ENCODE data around the gene OLFM2. TPM values are rescaled to one million over a fixed set of nuclear protein-coding genes. Genes with fewer than 3 reads are reported as not detected.

The OLFM2 gene
- total RNA-seq, 1 donor from 2014 or later = 8.5 TPM

DNA sequence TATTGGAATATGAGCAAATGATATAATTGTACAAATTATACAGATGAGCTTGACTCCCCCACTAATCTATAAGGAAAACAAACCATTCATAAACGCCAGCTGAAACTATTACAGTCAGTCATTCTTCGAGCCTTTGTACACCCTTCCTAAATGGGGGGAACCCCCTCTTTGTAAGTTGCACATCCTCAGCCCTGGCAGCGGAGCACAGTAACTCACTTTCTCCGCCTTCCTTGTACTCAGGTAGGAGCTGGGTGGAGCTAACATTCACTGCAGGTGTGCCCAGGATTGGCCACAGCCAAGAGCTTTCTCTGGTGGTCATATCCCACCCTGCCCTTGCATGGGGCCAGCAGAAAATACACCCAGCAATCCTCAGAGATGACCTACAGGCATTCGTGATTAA lies 72.6 kb downstream of the OLFM2 start:
- Histone ChIP-seq H3K4me1 (no peaks in the 10 kb centered on the region), H3K36me3 (no peaks in the 10 kb centered on the region), H3K9me3 (no peaks in the 10 kb centered on the region), H3K27me3 (ENCODE audit: low read depth) (no peaks in the 10 kb centered on the region), H3K27ac (no peak overlapping the region), H3K4me3 (no peak overlapping the region)
- DNase-seq = no peak
- TF ChIP-seq, protein P1, sequence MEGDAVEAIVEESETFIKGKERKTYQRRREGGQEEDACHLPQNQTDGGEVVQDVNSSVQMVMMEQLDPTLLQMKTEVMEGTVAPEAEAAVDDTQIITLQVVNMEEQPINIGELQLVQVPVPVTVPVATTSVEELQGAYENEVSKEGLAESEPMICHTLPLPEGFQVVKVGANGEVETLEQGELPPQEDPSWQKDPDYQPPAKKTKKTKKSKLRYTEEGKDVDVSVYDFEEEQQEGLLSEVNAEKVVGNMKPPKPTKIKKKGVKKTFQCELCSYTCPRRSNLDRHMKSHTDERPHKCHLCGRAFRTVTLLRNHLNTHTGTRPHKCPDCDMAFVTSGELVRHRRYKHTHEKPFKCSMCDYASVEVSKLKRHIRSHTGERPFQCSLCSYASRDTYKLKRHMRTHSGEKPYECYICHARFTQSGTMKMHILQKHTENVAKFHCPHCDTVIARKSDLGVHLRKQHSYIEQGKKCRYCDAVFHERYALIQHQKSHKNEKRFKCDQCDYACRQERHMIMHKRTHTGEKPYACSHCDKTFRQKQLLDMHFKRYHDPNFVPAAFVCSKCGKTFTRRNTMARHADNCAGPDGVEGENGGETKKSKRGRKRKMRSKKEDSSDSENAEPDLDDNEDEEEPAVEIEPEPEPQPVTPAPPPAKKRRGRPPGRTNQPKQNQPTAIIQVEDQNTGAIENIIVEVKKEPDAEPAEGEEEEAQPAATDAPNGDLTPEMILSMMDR (IDR thresholded peaks at IDR 0.05) = no peak
- ATAC-seq = no peak
- intact Hi-C loops (cut with DNase I) = no loop called here

DNA sequence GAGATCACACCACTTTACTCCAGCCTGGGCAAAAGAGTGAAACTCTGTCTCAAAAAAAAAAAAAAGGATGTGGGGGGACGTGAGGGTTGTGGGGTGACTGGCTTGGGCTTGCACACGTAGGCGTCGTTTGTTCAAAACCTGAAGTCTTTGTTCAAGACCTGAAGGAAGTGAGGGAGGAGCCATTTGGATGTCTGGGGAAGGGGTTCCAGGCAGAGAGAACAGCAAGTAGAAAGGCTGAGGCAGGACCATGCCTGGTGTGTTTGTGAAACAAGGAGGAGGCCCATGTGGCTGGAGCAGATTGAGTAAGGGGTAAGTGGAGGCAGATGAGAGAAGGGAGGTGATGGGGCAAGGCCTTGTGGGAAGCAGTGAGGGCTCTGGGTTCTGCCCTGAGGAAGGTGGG lies 73.4 kb downstream of the OLFM2 start:
- Histone ChIP-seq H3K9me3 (no peaks in the 10 kb centered on the region), H3K27me3 (ENCODE audit: low read depth) (no peaks in the 10 kb centered on the region), H3K4me3 (no peak overlapping the region), H3K27ac (no peak overlapping the region), H3K4me1 (no peaks in the 10 kb centered on the region), H3K36me3 (no peaks in the 10 kb centered on the region)
- DNase-seq (no peak), ATAC-seq (no peak)
- intact Hi-C loops (cut with DNase I) = no loop called here
- TF ChIP-seq, protein P1 (IDR thresholded peaks at IDR 0.05) = no peak

DNA sequence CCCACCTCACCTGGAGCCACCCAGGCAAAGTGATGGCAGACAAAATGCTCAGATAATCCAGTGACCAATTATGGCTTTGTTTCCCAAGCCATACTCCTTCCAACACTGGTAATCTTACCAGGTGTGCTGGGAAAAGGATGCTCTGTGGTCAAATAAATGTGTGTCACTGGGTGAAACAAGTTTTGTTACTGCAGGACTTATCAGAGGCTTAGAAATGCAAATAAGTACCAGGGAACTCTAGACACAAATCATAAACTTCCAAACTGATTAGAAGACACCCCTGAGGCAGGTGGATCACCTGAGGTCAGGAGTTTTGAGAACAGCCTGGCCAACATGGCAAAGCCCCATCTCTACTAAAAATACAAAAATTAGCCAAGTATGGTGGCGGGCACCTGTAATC lies 74.8 kb downstream of the OLFM2 start:
- Histone ChIP-seq H3K27me3 (ENCODE audit: low read depth) (no peaks in the 10 kb centered on the region), H3K36me3 (no peaks in the 10 kb centered on the region), H3K9me3 (no peaks in the 10 kb centered on the region), H3K4me3 (no peak overlapping the region), H3K4me1 (no peaks in the 10 kb centered on the region), H3K27ac (no peak overlapping the region)
- no peak for DNase-seq
- ATAC-seq = no peak
- TF ChIP-seq, protein P1 (IDR thresholded peaks at IDR 0.05) = no peak
- intact Hi-C loops (cut with DNase I) = no loop called here

DNA sequence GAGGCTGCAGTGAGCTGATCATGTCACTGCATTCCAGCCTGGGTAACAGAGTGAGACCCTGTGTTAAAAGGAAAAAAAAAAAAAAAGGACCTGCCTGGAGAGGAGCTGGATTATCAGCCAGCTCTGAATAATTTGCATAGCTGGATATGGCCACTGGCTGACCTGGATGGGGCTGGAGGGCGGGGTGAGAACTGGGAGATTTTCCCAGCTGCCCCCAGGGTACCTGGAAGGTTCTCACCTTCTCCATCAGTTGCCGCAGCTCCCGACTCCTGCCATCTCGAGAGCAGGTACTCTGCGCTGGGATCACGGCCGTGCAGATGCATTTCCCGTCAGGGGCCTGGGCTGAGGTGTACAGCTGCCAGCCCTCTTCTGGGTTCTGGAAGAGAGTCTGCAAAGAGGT lies 75.9 kb downstream of the OLFM2 start:
- H3K27ac ChIP-seq = no peak overlapping the region
- no peaks in the 10 kb centered on the region for H3K27me3 ChIP-seq (ENCODE audit: low read depth)
- no peaks in the 10 kb centered on the region for H3K4me1 ChIP-seq
- TF ChIP-seq, protein P1 (IDR thresholded peaks at IDR 0.05) = no peak
- DNase-seq = no peak
- intact Hi-C loops (cut with DNase I) = no loop called here
- no peaks in the 10 kb centered on the region for H3K36me3 ChIP-seq
- ATAC-seq = no peak
- no peaks in the 10 kb centered on the region for H3K9me3 ChIP-seq
- no peak overlapping the region for H3K4me3 ChIP-seq

DNA sequence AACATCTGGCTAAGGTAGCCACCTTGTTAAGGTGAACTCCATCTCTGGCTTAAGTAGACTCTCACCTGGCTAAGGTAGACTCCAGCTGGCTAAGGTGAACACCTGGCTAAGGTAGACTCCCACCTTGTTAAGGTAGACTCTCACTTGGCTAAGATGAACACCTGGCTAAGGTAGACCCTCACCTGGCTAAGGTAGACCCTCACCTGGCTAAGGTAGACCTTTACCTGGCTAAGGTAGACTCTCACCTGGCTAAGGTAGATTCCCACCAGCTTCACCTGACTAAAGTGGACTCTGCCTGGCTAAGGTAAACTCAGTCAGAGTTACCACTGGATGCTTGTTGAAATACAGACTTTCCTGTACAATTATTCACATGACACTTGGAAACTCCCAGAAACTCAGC lies 77.5 kb downstream of the OLFM2 start:
- no peak for ATAC-seq
- Histone ChIP-seq H3K4me3 (no peak overlapping the region), H3K4me1 (no peaks in the 10 kb centered on the region), H3K27ac (no peak overlapping the region), H3K36me3 (no peaks in the 10 kb centered on the region), H3K9me3 (no peaks in the 10 kb centered on the region), H3K27me3 (ENCODE audit: low read depth) (no peaks in the 10 kb centered on the region)
- no peak for DNase-seq
- TF ChIP-seq, protein P1 (IDR thresholded peaks at IDR 0.05) = no peak
- intact Hi-C loops (cut with DNase I) = no loop called here

All from lower lobe of right lung (tissue), 2 donors.